GM15510 (cell line): ENCODE measurements around the gene GID8.

Experiments used
- POLR2A ChIP-seq: IDR thresholded peaks from 3 replicates; pipeline ENCODE4 v1.6.1; 2011; ENCODE audit warnings: borderline replicate concordance; ENCODE audit not compliant: insufficient read length; ENCODE audit errors: extremely low read depth

Gene GID8

GRCh38 chr20:62972845-62973745 lies 35.1 kb downstream of the GID8 start:
- TF ChIP-seq POLR2A: no peak

GRCh38 chr20:62975251-62975760 lies 37.4 kb downstream of the GID8 start:
- TF ChIP-seq POLR2A: no peak

- no peak for TF ChIP-seq POLR2A
These were observed 38.0 kb downstream of the GID8 start for GRCh38 chr20:62975812-62976508.

GRCh38 chr20:62976886-62977285 lies 38.9 kb downstream of the GID8 start:
- TF ChIP-seq POLR2A: no peak

GRCh38 chr20:62977613-62978560 lies 39.9 kb downstream of the GID8 start:
- TF ChIP-seq POLR2A: peak; percentile 53

- no peak for TF ChIP-seq POLR2A
These were observed 40.6 kb downstream of the GID8 start for GRCh38 chr20:62978561-62978943.

GRCh38 chr20:62979310-62979709 lies 41.4 kb downstream of the GID8 start:
- TF ChIP-seq POLR2A: no peak

GRCh38 chr20:62979876-62980373 lies 42.0 kb downstream of the GID8 start:
- no peak for TF ChIP-seq POLR2A

GRCh38 chr20:62980380-62980960 lies 42.5 kb downstream of the GID8 start:
- no peak for TF ChIP-seq POLR2A

GRCh38 chr20:62980970-62981369 lies 43.0 kb downstream of the GID8 start:
- no peak for TF ChIP-seq POLR2A

- no peak for TF ChIP-seq POLR2A
These were observed 44.5 kb downstream of the GID8 start for GRCh38 chr20:62982124-62983075.

- no peak for TF ChIP-seq POLR2A
These were observed 45.3 kb downstream of the GID8 start for GRCh38 chr20:62983210-62983609.
